ENCODE measurements around the gene AHDC1. TPM values are rescaled to one million over a fixed set of nuclear protein-coding genes. Genes with fewer than 3 reads are reported as not detected.

Gene AHDC1
- total and polyA plus RNA-seq, 2 of the 13 experiments (the other 11 are each of a cell fraction or from before 2014, with no cell fraction given), result 1.0 to 2.7 TPM

- TF ChIP-seq ZNF574 (CRISPR knock-in tag; IDR thresholded peaks at IDR 0.05) (0 out of 2 replicates have a peak, but pooled peaks have one; percentile 19), PLRG1 (conservative IDR thresholded peaks at IDR 0.05) (no peak), ZFX (CRISPR knock-in tag; IDR thresholded peaks at IDR 0.05; ENCODE audit: low read depth) (peak; percentile 36; the same call in 1 of the 2 replicates), PATZ1 (CRISPR knock-in tag; IDR thresholded peaks at IDR 0.05) (peak; percentile 60), EED (CRISPR knock-in tag; IDR thresholded peaks at IDR 0.05) (0 out of 2 replicates have a peak, but pooled peaks have one; percentile 12), GABPB1 (CRISPR knock-in tag; IDR thresholded peaks at IDR 0.05) (peak; percentile 18; the same call in 1 of the 2 replicates), NR2C2 (CRISPR knock-in tag; IDR thresholded peaks at IDR 0.05; ENCODE audit: borderline replicate concordance) (peak; percentile 22; the same call in 1 of the 2 replicates), DNMT1 (CRISPR knock-in tag; IDR thresholded peaks at IDR 0.05) (no peak), SP140L (CRISPR knock-in tag; IDR thresholded peaks at IDR 0.05; ENCODE audit: borderline replicate concordance) (no peak), ZNF770 (CRISPR knock-in tag; IDR thresholded peaks at IDR 0.05) (no peak), ZNF234 (CRISPR knock-in tag; conservative IDR thresholded peaks at IDR 0.05) (no peak), ZNF547 (CRISPR knock-in tag; IDR thresholded peaks at IDR 0.05) (no peak), ZNF253 (CRISPR knock-in tag; IDR thresholded peaks at IDR 0.05; ENCODE audit: borderline replicate concordance) (no peak), JARID2 (CRISPR knock-in tag; IDR thresholded peaks at IDR 0.05; ENCODE audit: insufficient replicate concordance) (no peak), ZBTB39 (CRISPR knock-in tag; IDR thresholded peaks at IDR 0.05) (no peak), ARNT2 (CRISPR knock-in tag; IDR thresholded peaks at IDR 0.05; ENCODE audit: low read depth) (no peak), PHF5A (CRISPR knock-in tag; IDR thresholded peaks at IDR 0.05; ENCODE audit: low read depth, unreplicated experiment) (no peak), ZFY (CRISPR knock-in tag; IDR thresholded peaks at IDR 0.05) (0 out of 2 replicates have a peak, but pooled peaks have one; percentile 24), HNRNPH1 (optimal IDR thresholded peaks at IDR 0.05; ENCODE audit: low read depth, low read length) (no peak)
Measured at GRCh38 chr1:27601771-27602461, 2.0 kb downstream of the AHDC1 start (continued).

All from HepG2 (cell line).